Stimulated activated naive CD4-positive, alpha-beta T cell treated with Interleukin-2 at 50 U/mL for 16 hours (primary cell): ENCODE results near the gene CES5A.
"Not testable (repeated sequence)": the region's sequence is repeated elsewhere in the genome, so short reads cannot be mapped to it uniquely, and the experiment has no call there.

ENCODE experiments used
- DNase-seq: peaks from one replicate; lab custom pipeline; 2025; lab: John Stamatoyannopoulos, UW

CES5A gene

GRCh38 chr16:55829232-55829631, 45.9 kb downstream of the CES5A start:
- DNase-seq, result not testable (repeated sequence)

GRCh38 chr16:55828680-55829079, 46.5 kb downstream of the CES5A start:
- DNase-seq, result no peak

DNA sequence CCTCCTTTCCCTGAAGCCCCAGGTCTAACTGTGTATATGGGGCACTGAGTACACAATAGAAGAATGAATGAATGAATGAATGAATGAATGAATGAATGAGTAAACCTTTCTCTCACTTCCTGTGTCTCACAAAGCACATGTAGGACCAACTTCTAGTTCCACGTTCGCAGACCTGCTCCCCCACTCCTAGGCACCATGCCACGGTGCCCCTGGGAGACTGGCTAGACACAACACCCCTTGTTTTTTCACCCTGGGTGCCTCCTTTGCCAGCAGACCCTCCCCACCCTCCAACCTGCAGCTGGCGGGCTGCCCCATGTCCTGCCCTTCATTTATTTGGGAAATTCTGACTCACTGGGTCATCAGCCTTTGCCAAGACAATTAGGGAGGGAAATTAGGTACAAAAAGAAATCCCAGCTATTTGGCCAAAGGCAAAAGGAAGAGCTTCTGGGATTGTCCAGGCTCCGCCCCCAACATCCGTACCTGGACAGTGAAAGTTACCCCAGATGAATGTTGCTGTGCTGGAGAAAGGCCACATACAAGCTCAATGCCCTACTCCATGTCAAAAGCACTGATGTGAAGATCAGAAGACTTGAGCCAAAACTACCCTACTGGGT, 50.0 kb downstream of the CES5A start:
- DNase-seq, result no peak

- no peak for DNase-seq
These were observed 50.6 kb downstream of the CES5A start for GRCh38 chr16:55824473-55825000.

DNA sequence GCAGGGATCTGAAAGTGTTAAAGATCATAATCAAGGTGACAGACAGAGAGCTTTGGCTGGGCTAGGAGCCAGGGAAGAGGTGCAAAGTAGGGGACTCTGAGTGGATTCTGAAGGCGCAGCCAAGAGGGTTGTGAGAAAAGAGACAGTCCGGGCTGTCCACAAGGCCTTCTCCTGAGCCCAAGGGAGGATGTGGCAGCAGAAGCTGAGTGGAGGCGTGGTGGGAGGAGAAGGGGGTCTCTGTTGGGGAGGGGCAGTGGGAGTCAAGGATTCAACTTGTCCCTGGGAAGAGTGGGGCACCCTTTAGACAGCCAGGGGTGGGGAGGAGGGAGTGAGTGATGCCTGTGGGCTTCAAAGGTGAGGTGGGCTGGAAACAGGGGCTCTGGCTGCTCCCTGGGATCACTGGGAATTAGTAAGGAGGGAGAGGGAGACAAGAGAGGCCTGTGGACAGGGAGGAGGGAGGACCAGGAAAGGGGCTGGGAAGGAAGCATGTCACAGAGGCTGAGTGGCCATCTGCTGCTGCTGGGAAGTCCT, 52.8 kb downstream of the CES5A start:
- no peak for DNase-seq

DNA sequence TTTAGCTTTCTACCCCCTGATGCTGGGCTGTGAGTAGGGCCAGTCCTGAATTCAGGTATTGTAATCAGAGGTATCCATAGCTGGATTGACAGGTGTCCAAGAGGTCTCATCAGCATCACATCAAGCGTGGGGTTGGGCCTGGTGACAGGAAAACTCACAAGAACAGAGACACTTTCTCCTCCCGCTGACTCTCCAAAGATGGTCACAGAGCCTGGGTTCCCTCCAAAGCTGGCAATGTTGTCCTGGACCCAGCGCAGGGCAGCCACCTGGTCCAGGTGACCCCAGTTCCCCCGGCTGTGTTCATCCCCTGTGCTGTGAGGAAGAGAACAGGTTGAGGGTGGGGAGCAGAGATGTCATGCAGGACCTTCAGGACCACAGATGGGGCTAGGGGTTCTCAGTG, 54.0 kb downstream of the CES5A start:
- no peak for DNase-seq

DNA sequence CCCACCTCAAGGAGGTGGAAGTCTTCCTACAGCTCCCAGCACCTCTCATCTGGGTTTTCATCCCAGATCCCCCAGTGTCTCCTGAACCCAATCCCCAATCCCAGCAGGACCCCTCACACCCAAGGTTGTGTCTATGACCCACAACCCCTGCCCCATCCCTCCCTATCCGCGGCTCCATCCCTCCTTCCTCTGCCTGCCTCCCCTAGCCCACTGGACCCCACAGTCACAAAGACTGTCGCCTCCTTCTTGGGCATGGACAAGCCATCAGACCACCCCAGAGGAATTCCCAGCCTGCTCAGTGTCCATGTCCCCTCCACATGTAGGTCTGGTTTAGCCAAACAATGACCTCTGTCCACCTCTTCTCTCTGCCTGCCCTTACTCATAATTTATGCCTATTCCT, 54.6 kb downstream of the CES5A start:
- no peak for DNase-seq

DNA sequence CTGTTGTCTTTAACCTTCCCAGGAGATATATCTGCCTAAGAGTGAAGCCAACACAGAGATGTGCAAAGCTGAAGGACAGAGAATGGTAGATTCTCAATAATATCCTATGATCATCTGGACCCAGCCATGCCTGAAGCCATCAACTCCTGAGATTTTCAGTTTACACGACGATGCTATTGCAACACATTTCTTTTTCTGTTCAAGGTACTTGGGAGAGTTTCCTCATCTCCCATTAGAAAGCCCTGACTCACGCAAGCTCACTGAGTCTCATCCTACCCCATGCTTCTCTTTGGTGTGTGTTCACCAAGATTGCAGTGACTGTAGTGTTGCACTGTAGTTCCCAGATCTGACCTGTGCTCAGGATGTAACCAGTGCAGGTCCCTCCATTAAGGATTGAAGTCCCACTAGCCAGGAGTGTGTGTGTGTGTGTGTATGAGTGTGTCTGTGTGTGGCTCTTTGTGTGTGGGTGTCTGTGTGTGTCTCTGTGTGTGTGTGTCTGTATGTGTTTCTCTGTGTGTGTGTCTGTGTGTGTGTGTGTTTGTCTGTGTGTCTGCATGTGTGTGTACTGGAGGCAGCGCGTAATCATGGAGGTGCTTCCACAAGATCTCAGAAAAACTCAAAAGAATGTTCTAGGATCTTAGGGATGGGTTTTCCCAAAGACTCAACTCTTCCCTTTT, 57.8 kb downstream of the CES5A start:
- DNase-seq, result no peak

DNA sequence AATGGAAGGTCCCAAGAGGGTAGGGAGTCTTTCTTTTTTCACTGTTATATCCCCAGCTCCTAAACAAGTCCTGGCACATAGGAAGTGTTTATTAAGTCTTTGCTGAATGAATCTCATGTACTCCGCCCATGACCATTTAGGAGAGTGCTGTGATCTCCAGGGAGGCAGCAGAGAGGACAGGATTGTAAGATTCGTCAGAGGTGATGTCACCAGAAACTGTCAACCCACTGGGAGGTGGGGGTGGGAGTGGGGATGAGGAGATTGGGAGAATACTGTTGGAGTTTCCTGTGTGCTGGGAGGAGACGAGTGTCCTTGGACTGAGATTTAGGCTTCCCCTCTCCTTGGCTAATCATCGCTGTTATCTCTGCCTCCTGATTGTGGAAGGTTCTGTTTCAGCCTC, 59.0 kb downstream of the CES5A start:
- not testable (repeated sequence) for DNase-seq

DNA sequence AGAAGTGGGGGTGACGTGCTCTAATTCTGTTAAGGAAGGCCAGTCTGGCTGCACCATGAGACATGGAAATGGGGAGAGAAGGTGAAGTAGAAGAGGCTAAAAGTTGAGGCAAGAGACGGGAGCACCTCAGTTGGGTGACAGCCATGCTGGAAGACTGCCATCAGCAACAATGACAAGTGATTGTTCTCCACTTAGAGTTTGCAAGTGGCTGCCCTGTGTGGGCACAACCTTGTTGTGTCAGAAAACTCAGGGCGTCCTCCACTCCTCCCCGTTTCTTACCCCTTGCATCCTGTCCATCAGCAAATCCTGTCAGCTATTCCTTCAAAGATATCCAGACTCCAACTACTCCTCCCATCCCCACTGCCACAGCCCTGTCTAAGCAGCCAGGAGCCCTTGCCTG, 59.9 kb downstream of the CES5A start:
- DNase-seq, result no peak

- DNase-seq, result not testable (repeated sequence)
These were observed 61.0 kb downstream of the CES5A start for GRCh38 chr16:55814174-55814573.

DNA sequence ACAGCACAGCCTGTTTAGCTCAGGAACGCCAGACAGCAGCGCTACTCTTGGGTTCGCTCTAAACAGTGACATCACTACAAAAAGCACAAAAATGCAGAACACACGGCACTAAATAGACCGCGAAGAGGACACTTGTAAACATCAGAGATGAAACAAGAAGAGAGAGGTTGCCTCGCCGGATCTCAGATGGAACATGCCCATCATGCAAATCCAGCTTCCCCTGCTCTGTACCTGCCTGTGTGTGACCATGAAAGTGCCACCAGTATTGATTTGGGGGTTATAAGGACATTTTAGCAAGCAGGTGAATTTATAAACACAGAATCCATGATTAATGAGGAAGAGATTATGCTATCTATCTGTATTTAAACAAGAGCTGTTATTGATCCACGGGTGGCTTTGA, 61.4 kb downstream of the CES5A start:
- DNase-seq, result not testable (repeated sequence)

DNA sequence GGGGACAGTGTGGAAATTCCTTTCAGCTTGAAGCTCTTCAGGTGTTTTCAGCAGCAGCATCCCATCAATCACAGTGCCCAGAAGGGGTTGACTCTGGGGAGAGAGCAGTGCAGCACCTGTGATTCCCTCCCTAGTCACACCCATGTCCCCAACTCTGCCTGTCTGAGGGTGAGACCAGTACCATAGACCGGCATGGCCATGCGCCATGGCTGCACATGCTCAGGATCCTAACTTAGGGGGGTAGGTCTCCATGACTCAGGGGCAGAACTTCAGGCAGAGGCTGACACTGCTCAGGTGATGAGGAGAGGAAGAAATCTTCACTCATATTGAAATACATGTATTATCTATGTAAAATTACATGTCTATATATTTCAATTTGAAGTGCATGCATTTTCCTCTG, 62.2 kb downstream of the CES5A start:
- no peak for DNase-seq

DNA sequence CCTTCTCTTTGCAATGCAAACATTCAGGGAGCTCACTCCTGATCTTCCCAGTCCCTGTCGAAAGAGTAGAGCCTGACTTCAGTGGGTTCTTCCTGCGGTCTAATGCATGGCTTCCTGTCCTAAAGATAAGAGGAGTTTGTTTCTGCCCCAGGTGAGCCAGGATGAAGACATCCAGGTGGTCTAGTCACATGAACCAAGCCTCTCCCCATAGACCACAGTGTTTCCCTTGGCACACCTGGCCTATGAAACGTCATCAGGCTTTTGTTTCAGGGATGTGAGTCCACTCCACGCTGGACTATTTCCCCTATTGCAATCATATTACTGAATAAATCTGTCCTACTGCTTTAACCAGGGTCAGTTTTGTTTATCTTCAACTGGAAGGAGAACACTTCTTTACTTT, 63.4 kb downstream of the CES5A start:
- no peak for DNase-seq

DNA sequence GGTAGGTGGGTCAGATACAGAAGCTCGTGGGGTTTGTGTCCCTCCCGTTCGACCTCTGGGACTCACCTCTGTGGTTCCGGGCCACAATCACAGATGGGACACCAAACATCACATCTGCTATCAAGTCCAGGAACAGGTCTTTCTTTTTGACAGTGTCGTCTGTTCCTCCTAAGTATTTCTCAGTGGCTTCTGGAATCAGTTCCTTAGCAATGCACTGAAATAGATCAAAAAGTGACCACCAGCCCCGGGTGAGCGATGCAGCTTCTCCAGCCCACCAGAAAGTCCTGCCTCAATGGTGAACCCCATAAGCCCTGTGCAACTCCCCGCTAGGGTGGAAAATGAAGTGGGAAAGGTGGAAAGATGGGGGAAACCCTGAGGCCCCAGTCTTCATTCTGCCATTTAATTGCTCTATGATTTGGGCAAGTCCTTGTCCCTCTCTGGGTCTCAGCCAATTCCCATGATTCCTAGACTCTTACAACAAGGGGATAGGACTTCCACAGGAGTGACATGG, 64.7 kb downstream of the CES5A start:
- no peak for DNase-seq

DNA sequence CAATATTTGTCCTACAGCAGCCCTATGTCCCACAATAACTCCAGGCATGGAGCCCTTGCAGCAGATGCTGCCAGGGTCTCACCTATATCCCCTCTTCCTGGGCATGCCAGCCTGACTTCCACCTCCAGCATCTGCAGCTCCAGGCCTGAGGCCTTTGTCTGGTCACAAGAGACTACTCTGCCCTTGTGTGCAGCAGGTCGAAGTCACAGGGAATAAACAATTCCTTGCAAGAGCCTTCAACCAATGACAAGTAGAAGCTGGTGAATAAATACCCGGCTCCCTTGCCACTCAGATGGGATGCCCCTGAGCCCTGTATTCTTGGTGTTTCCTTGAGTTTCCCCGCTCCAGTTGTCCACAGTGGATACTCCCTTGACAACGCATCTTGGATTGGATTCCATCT, 65.3 kb downstream of the CES5A start:
- DNase-seq, result no peak

DNA sequence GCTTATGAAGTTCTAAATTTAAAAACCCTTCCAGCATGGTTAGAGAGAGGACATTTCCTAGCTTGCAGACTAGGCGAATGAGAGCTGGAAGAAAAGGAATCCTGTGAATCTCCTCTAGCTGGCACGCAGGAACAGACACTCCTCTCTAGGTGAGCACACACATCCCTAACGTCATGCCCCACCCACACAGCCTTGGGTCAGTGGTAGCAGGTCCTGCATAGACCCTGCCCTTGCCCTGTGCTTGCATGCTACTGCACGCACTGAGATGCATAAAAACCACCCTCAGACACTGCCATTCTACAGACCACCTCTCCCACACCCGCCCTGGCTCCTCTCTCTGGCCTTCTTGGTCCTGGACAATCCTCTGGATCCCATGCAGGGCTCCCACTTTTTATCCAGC, 65.8 kb downstream of the CES5A start:
- DNase-seq, result no peak

GRCh38 chr16:55808286-55808685, 66.9 kb downstream of the CES5A start:
- not testable (repeated sequence) for DNase-seq

GRCh38 chr16:55805104-55805503, 70.1 kb downstream of the CES5A start:
- not testable (repeated sequence) for DNase-seq

DNA sequence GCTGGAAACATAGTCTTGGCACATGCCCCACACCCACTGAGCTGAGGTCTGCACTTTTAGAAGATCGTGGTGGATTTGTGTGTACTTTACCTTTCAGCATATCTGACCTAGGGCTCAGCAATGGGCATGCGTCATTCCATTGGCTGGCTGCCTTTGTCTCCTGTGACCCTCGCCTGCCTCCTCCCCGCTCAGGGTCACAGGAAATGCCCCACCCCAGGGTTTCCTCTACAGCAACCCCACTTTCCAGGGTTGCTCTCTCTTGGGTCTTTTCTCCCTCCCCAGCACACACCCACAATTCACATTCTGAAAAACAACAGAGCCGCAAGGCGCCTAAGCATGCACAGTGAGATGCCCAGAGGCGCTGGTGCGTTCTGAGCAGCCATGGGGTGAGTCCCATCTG, 71.5 kb downstream of the CES5A start:
- DNase-seq, result not testable (repeated sequence)
